ENCODE data around the gene TMC4.

TMC4 gene

GRCh38 chr19:54125713-54126112 is 47.2 kb downstream of the TMC4 start:
- Mint-ChIP-seq H3K36me3 (no peaks in the 10 kb centered on the region), H3K9me3 (ENCODE audit: low read depth) (no peaks in the 10 kb centered on the region), H3K4me3 (no peak overlapping the region), H3K27ac (peak overlapping the region; percentile 41), H3K27me3 (no peaks in the 10 kb centered on the region), H3K4me1 (ENCODE audit: low read depth) (no peaks in the 10 kb centered on the region)

- Mint-ChIP-seq H3K27ac (no peak overlapping the region), H3K27me3 (no peaks in the 10 kb centered on the region), H3K36me3 (no peaks in the 10 kb centered on the region), H3K9me3 (ENCODE audit: low read depth) (no peaks in the 10 kb centered on the region), H3K4me1 (ENCODE audit: low read depth) (no peaks in the 10 kb centered on the region), H3K4me3 (no peak overlapping the region)
These were observed 48.6 kb downstream of the TMC4 start for GRCh38 chr19:54124393-54124792.

DNA sequence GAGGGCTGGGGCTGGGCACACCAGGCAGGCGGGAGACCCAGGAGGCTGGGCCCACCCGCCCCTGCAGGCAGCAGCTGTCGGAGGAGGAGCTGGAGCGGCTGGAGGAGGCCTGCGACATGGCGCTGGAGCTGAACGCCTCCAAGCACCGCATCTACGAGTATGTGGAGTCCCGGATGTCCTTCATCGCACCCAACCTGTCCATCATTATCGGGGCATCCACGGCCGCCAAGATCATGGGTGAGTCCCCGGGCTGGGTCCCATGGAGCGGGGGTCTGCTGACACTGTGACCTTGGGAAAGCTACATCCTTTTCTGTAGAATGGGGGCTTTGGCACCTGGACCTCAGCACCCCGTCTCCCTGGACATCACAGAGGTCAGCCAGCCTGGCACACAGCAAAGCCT is 49.3 kb downstream of the TMC4 start:
- Mint-ChIP-seq H3K9me3 (ENCODE audit: low read depth) (no peaks in the 10 kb centered on the region), H3K27ac (no peak overlapping the region), H3K27me3 (no peaks in the 10 kb centered on the region), H3K36me3 (no peaks in the 10 kb centered on the region), H3K4me1 (ENCODE audit: low read depth) (no peaks in the 10 kb centered on the region), H3K4me3 (no peak overlapping the region)

DNA sequence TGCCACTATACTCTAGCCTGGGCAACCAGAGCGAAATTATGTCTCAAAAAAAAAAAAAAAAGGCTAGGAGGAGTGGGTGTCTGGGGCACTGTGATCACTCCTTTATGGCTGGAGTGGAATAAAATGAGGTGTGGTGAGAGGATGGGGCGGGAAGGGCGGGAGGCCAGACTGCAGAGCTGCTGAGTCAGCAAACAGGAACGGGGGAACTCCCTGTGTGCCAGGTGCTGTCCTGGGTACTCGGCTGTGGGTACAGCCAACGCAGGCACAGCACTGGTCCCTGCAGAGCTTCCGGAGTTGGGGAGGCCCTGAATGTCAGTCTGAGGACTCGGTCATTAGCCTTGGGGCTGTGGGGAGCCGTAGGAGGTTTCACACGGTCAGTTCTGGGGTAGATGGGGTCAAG is 51.7 kb downstream of the TMC4 start:
- no peak overlapping the region for H3K4me3 Mint-ChIP-seq
- H3K9me3 Mint-ChIP-seq (ENCODE audit: low read depth), result no peaks in the 10 kb centered on the region
- peaks cover 14% of the 10 kb centered on the region for H3K4me1 Mint-ChIP-seq (ENCODE audit: low read depth)
- no peaks in the 10 kb centered on the region for H3K27me3 Mint-ChIP-seq
- no peaks in the 10 kb centered on the region for H3K36me3 Mint-ChIP-seq
- H3K27ac Mint-ChIP-seq, result no peak overlapping the region

GRCh38 chr19:54115109-54116063 is 57.6 kb downstream of the TMC4 start, which contains the start of the genes PRPF31 and TFPT:
Gene PRPF31 (plus strand): TSS chr19:54115754. CDS start chr19:54118279, 2,525 bp downstream.
Gene TFPT (minus strand): TSS chr19:54115657. CDS start chr19:54115269, 388 bp downstream.
- Mint-ChIP-seq H3K27ac (peak within 1 kb of the TSS; percentile 98), H3K36me3 (peaks cover 6% of the 10 kb centered on the region), H3K4me1 (ENCODE audit: low read depth) (peaks cover 38% of the 10 kb centered on the region), H3K4me3 (peak within 1 kb of the TSS; percentile 95), H3K9me3 (ENCODE audit: low read depth) (no peaks in the 10 kb centered on the region), H3K27me3 (no peaks in the 10 kb centered on the region)

- H3K4me1 Mint-ChIP-seq (ENCODE audit: low read depth), result peaks cover 38% of the 10 kb centered on the region
- no peaks in the 10 kb centered on the region for H3K9me3 Mint-ChIP-seq (ENCODE audit: low read depth)
- H3K27me3 Mint-ChIP-seq, result no peaks in the 10 kb centered on the region
- peaks cover 6% of the 10 kb centered on the region for H3K36me3 Mint-ChIP-seq
- H3K27ac Mint-ChIP-seq, result peak overlapping the region; percentile 98
- peak overlapping the region; percentile 95 for H3K4me3 Mint-ChIP-seq
These were observed 58.4 kb downstream of the TMC4 start for GRCh38 chr19:54114340-54115108.

All from activated naive CD8-positive, alpha-beta T cell (primary cell).